GM23338 (cell line): Measurements from ENCODE around the gene KCNJ4. TPM values are rescaled to one million over a fixed set of nuclear protein-coding genes. Genes with fewer than 3 reads are reported as not detected.

Experiments
- CREB1 ChIP-seq: fragments of 250-450 bp; sonication (Bioruptor Pico); IDR thresholded peaks from 2 replicates; pipeline ENCODE4 v1.5.0; 2020; ENCODE audit warnings: low read depth, mild to moderate bottlenecking, moderate library complexity
- EZH2phosphoT487 ChIP-seq: fragments of 200-600 bp; sonication (generic); IDR thresholded peaks from one replicate; pipeline ENCODE4 v1.8.1; 2018; ENCODE audit warnings: antibody characterized with exemption; ENCODE audit not compliant: unreplicated experiment
- POLR2AphosphoS5 ChIP-seq: IDR thresholded peaks from 2 replicates; pipeline ENCODE4 v1.6.1; 2016; ENCODE audit warnings: antibody characterized with exemption, low read depth
- REST ChIP-seq: IDR thresholded peaks from one replicate; pipeline ENCODE4 v1.6.1; 2018; ENCODE audit warnings: antibody characterized with exemption; ENCODE audit not compliant: unreplicated experiment
- ZNF331 ChIP-seq: fragments of 250-450 bp; sonication (Bioruptor Pico); IDR thresholded peaks from 2 replicates; pipeline ENCODE4 v1.5.0; 2020; ENCODE audit warnings: low read depth, mild to moderate bottlenecking, moderate library complexity
- ZNF462 ChIP-seq: fragments of 250-450 bp; sonication (Bioruptor Pico); IDR thresholded peaks from 2 replicates; pipeline ENCODE4 v1.5.0; 2020; ENCODE audit warnings: mild to moderate bottlenecking, moderate library complexity
- polyA plus RNA-seq: library from polyadenylated mRNA; unstranded; fragments of >200 nt; fragmentation: Nextera tagmentation; extraction: Ambion mirVana; gene quantifications from 2 replicates; pipeline ENCODE4 v1.2.1, GENCODE V29; 2016
- total RNA-seq: library from RNA; depleted of rRNA; stranded (reverse); fragments of >200 nt; shearing (Covaris generic); gene quantifications from 2 replicates; pipeline ENCODE4 v1.2.3, GENCODE V29; 2014

Gene KCNJ4
- total and polyA plus RNA-seq, 2 experiments from 2014 or later = 0.23 to 1.3 TPM

- TF ChIP-seq ZNF462 (CRISPR knock-in tag) = no peak
- no peak for TF ChIP-seq ZNF331 (CRISPR knock-in tag)
- no peak for TF ChIP-seq REST
- TF ChIP-seq CREB1 (CRISPR knock-in tag) = no peak
- TF ChIP-seq POLR2AphosphoS5 = no peak
- no peak for TF ChIP-seq EZH2phosphoT487
These were observed 10.2 kb downstream of the KCNJ4 start (continued) for GRCh38 chr22:38444783-38445182.
